CD8-positive, alpha-beta memory T cell (primary cell): ENCODE measurements around the gene CKAP2L. TPM values are rescaled to one million over a fixed set of nuclear protein-coding genes. Genes with fewer than 3 reads are reported as not detected.

Experiments used
- CTCF ChIA-PET: fragments of 350-600 bp; sonication (Branson Sonifier 250); formaldehyde crosslinking; loops from one replicate; lab custom pipeline; 2021; ENCODE audit warnings: antibody characterized with exemption; lab: Charles Lee
- POLR2A ChIA-PET: fragments of 350-600 bp; sonication (Branson Sonifier 250); formaldehyde crosslinking; loops from one replicate; lab custom pipeline; 2021; ENCODE audit warnings: antibody characterized with exemption; lab: Charles Lee
- DNase-seq, 5 donors: peaks; one replicate each; pipeline versions ENCODE4 v3.0.0 to v3.0.0-alpha.2; 2020 to 2022; ENCODE audit warnings: mixed read lengths in 1 of 5
- H3K27ac ChIP-seq: one replicate; pipeline ENCODE4 v1.7.0; 2013; ENCODE audit warnings: low read depth, mild to moderate bottlenecking, low read length, moderate library complexity
- H3K27me3 ChIP-seq: 2 replicates; pipeline ENCODE4 v1.7.0; 2013; ENCODE audit warnings: low read length, mild to moderate bottlenecking; ENCODE audit not compliant: insufficient read depth, poor library complexity, severe bottlenecking
- H3K36me3 ChIP-seq: 2 replicates; pipeline ENCODE4 v1.7.0; 2013; ENCODE audit warnings: mild to moderate bottlenecking, low read length, moderate library complexity; ENCODE audit not compliant: insufficient read depth
- H3K4me1 ChIP-seq: 2 replicates; pipeline ENCODE4 v1.7.0; 2013; ENCODE audit warnings: mild to moderate bottlenecking, low read length, moderate library complexity; ENCODE audit not compliant: insufficient read depth
- H3K4me3 ChIP-seq: 2 replicates; pipeline ENCODE4 v1.7.0; 2013; ENCODE audit warnings: mild to moderate bottlenecking, low read length
- H3K9me3 ChIP-seq: 2 replicates; pipeline ENCODE4 v1.7.0; 2013; ENCODE audit warnings: mild to moderate bottlenecking, low read length
- H3K27ac Mint-ChIP-seq, 8 donors: one replicate each; pipeline ENCODE4 v1.8.0; 2020 to 2021; ENCODE audit warnings: mixed read lengths in 8 of 8, mild to moderate bottlenecking in 6 of 8, inconsistent platforms in 3 of 8, moderate library complexity in 3 of 8
- H3K27me3 Mint-ChIP-seq, 2 donors: one replicate each; pipeline ENCODE4 v1.8.0; 2020 to 2021; ENCODE audit warnings: mixed read lengths in 2 of 2, mild to moderate bottlenecking in 1 of 2, moderate library complexity in 1 of 2
- H3K36me3 Mint-ChIP-seq, 3 donors: one replicate each; pipeline ENCODE4 v1.8.0; 2020 to 2021; ENCODE audit warnings: mixed read lengths in 3 of 3, inconsistent platforms in 1 of 3, mild to moderate bottlenecking in 1 of 3
- H3K4me1 Mint-ChIP-seq, 3 donors: one replicate each; pipeline ENCODE4 v1.8.0; 2020 to 2021; ENCODE audit warnings: mixed read lengths in 3 of 3, inconsistent platforms in 1 of 3, mild to moderate bottlenecking in 1 of 3
- H3K4me3 Mint-ChIP-seq, 7 donors: one replicate each; pipeline ENCODE4 v1.8.0; 2020 to 2021; ENCODE audit warnings: mixed read lengths in 7 of 7, mild to moderate bottlenecking in 6 of 7, moderate library complexity in 4 of 7, inconsistent platforms in 2 of 7
- H3K9me3 Mint-ChIP-seq, 5 donors: one replicate each; pipeline ENCODE4 v1.8.0; 2020 to 2022; ENCODE audit warnings: mixed read lengths in 5 of 5, mild to moderate bottlenecking in 3 of 5, moderate library complexity in 2 of 5, inconsistent platforms in 1 of 5
- polyA plus RNA-seq: library from polyadenylated mRNA; unstranded; fragments of 300-500 nt; fragmentation: Illumina TruSeq; gene quantifications from one replicate; pipeline ENCODE4 v1.2.3, GENCODE V29; 2021
- total RNA-seq, 2 experiments: library from RNA; stranded (reverse); gene quantifications; one replicate each; pipeline ENCODE4 v1.2.3, GENCODE V29; 2021

CKAP2L gene
- total and polyA plus RNA-seq, 3 experiments from 2014 or later: 19.1 to 19.6 TPM; not detected in 1

DNA sequence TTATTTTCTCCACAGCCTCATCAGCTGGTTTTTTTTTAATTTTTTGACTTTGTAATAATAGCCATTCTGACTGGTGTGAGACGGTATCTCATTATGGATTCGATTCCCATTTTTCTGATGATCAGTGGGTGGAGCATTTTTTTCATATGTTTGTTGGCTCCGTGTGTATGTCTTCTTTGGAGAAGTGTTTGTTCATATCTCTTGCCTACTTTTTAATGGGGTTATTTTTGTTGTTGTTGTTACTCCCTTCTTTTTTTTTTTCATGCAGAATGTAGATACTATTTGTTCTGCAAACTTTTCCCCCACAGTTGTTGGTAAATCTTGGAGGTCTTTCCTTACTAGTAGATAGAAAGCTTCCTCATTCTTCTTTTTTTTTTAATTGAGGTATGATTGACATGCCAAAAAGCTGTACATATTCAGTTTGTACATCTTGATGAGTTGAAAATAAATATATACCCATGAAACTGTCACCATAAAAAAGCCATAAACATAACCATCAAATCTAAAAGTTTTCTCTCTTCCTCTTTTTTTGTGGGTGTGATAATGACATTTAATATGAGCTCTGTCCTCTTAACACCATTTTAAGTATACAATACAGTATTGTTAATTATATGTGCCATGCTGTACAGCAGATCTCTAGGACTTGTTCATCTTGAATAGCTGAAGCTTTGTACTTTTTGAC is 65.4 kb downstream of the CKAP2L start:
- Mint-ChIP-seq H3K27ac (no peak overlapping the region), H3K4me1 (no peaks in the 10 kb centered on the region), H3K9me3 (no peaks in the 10 kb centered on the region), H3K4me3 (no peak overlapping the region), H3K27me3 (peaks cover 2 to 10% of the 10 kb centered on the region in 2 donors), H3K36me3 (peaks cover 0 to 2% (median 0%) of the 10 kb centered on the region in 3 donors)
- no peak overlapping the region for H3K4me3 ChIP-seq
- no peak for DNase-seq
- H3K4me1 ChIP-seq: no peaks in the 10 kb centered on the region
- POLR2A ChIA-PET: no interaction called here
- CTCF ChIA-PET: interaction anchor here (1.5 kb wide), 1 partner anchor 26 kb away, joined by 3 read pairs; no protein-coding TSS in a partner anchor
- no peak overlapping the region for H3K27ac ChIP-seq
- no peaks in the 10 kb centered on the region for H3K9me3 ChIP-seq
- H3K36me3 ChIP-seq: no peaks in the 10 kb centered on the region
- no peaks in the 10 kb centered on the region for H3K27me3 ChIP-seq

GRCh38 chr2:112694182-112694581 is 70.2 kb downstream of the CKAP2L start:
- POLR2A ChIA-PET: no interaction called here
- H3K36me3 Mint-ChIP-seq: no peaks in the 10 kb centered on the region

GRCh38 chr2:112693596-112693995 is 70.8 kb downstream of the CKAP2L start:
- POLR2A ChIA-PET: no interaction called here

More at GRCh38 chr2:112694182-112694581, 70.2 kb downstream of the CKAP2L start:
- H3K4me1 ChIP-seq: peaks cover 26% of the 10 kb centered on the region
- no peaks in the 10 kb centered on the region for H3K9me3 ChIP-seq
- no peak for DNase-seq
- peaks cover 27 to 29% (median 29%) of the 10 kb centered on the region in 3 donors for H3K4me1 Mint-ChIP-seq
- H3K9me3 Mint-ChIP-seq: no peaks in the 10 kb centered on the region
- no peak overlapping the region for H3K27ac ChIP-seq
- peaks cover 0 to 2% of the 10 kb centered on the region in 2 donors for H3K27me3 Mint-ChIP-seq
- no peaks in the 10 kb centered on the region for H3K36me3 ChIP-seq
- no peak overlapping the region for H3K27ac Mint-ChIP-seq
- CTCF ChIA-PET: interaction anchor here (1.1 to 6.0 kb wide), 3 partner anchors 9 to 66 kb away, joined by 3 to 132 read pairs (median 4); no protein-coding TSS in a partner anchor
- H3K4me3 Mint-ChIP-seq: no peak overlapping the region
- H3K27me3 ChIP-seq: no peaks in the 10 kb centered on the region
- H3K4me3 ChIP-seq: no peak overlapping the region

DNA sequence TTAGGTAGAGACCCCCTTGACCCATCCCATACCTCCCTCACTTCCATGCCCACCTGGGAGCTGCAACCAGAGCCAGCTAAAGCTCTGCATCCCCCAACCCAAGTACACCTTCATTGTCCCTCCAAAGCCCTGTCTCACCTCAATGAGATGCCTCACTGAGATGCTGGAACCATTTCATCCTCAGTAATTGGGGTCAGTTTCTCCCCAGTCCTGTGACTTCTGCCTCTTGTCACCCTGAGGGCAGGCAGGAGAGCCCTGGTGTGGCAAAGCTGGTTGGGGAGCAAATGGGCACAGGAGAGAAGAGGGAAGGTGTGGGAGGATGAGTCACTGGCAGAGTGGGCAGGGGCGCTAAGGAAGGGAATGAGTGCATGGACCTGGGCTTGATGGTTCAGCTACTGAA is 71.5 kb downstream of the CKAP2L start:
- peaks cover 27 to 29% (median 29%) of the 10 kb centered on the region in 3 donors for H3K4me1 Mint-ChIP-seq
- no peak for DNase-seq
- H3K36me3 Mint-ChIP-seq: no peaks in the 10 kb centered on the region
- ChIA-PET CTCF (interaction anchor here (0.9 to 6.0 kb wide), 8 partner anchors 8 to 101 kb away, joined by 3 to 132 read pairs (median 6); no protein-coding TSS in a partner anchor), POLR2A (interaction anchor here (1.0 kb wide), 2 partner anchors 64 to 68 kb away, joined by 4 read pairs; no protein-coding TSS in a partner anchor)
- H3K4me3 Mint-ChIP-seq: peak overlapping the region in 4 of 7 donors; percentile 36 to 63 (median 60)
- H3K27me3 Mint-ChIP-seq: peaks cover 0 to 2% of the 10 kb centered on the region in 2 donors
- H3K4me1 ChIP-seq: peaks cover 26% of the 10 kb centered on the region
- no peaks in the 10 kb centered on the region for H3K36me3 ChIP-seq
- no peaks in the 10 kb centered on the region for H3K9me3 Mint-ChIP-seq
- no peak overlapping the region for H3K4me3 ChIP-seq
- peak overlapping the region; percentile 38 to 96 (median 88) for H3K27ac Mint-ChIP-seq
- H3K27ac ChIP-seq: peak overlapping the region; percentile 21
- no peaks in the 10 kb centered on the region for H3K27me3 ChIP-seq
- no peaks in the 10 kb centered on the region for H3K9me3 ChIP-seq

More at GRCh38 chr2:112693596-112693995, 70.8 kb downstream of the CKAP2L start:
- CTCF ChIA-PET: interaction anchor here (0.9 to 6.0 kb wide), 4 partner anchors 12 to 94 kb away, joined by 3 to 132 read pairs (median 11); no protein-coding TSS in a partner anchor
- Mint-ChIP-seq H3K4me3 (no peak overlapping the region), H3K36me3 (no peaks in the 10 kb centered on the region), H3K27ac (peak overlapping the region in 3 of 8 donors; percentile 38 to 84 (median 57)), H3K9me3 (no peaks in the 10 kb centered on the region), H3K27me3 (peaks cover 0 to 2% of the 10 kb centered on the region in 2 donors), H3K4me1 (peaks cover 27 to 29% (median 29%) of the 10 kb centered on the region in 3 donors)
- Histone ChIP-seq H3K27me3 (no peaks in the 10 kb centered on the region), H3K36me3 (no peaks in the 10 kb centered on the region), H3K4me1 (peaks cover 26% of the 10 kb centered on the region), H3K27ac (no peak overlapping the region), H3K4me3 (no peak overlapping the region), H3K9me3 (no peaks in the 10 kb centered on the region)
- no peak for DNase-seq

- Histone ChIP-seq H3K36me3 (no peaks in the 10 kb centered on the region), H3K4me3 (no peak overlapping the region), H3K27me3 (no peaks in the 10 kb centered on the region), H3K4me1 (peaks cover 26% of the 10 kb centered on the region), H3K9me3 (no peaks in the 10 kb centered on the region), H3K27ac (peak overlapping the region; percentile 21)
- peak overlapping the region; percentile 1 to 96 (median 84) for H3K27ac Mint-ChIP-seq
- DNase-seq: peak in 4 of 5 donors; percentile 15 to 58 (median 29)
- H3K36me3 Mint-ChIP-seq: no peaks in the 10 kb centered on the region
- peak overlapping the region in 5 of 7 donors; percentile 36 to 63 (median 60) for H3K4me3 Mint-ChIP-seq
- ChIA-PET CTCF (interaction anchor here (0.7 to 6.0 kb wide), 10 partner anchors 8 to 101 kb away, joined by 3 to 132 read pairs (median 3); no protein-coding TSS in a partner anchor), POLR2A (interaction anchor here (0.7 to 2.4 kb wide), 4 partner anchors 47 to 91 kb away, joined by 4 to 8 read pairs (median 4); partner anchors contain the start of gene SLC20A1)
- no peaks in the 10 kb centered on the region for H3K9me3 Mint-ChIP-seq
- peaks cover 27 to 29% (median 29%) of the 10 kb centered on the region in 3 donors for H3K4me1 Mint-ChIP-seq
- peaks cover 0 to 2% of the 10 kb centered on the region in 2 donors for H3K27me3 Mint-ChIP-seq
Measured at GRCh38 chr2:112692495-112692911, 71.9 kb downstream of the CKAP2L start.

DNA sequence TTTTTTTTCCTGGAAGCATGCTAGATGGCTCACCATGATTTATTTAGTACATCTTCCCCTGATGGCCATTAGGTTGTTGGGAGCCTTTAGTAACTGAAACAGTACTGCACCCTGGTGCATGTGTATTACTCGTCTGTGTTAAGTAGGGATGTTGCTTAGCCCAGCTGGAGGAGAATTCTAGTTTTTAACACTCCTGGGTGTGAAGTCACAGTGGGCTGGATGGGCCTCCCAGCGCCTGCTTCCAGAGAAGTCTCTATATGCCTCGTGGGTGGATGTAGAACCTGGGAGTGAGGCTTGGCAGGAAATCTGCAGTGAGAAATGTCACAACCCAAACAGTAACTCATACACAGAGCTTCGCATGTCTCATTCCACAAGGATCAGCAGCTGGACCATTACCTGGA is 72.5 kb downstream of the CKAP2L start:
- CTCF ChIA-PET: interaction anchor here (0.7 to 6.0 kb wide), 13 partner anchors 9 to 100 kb away, joined by 3 to 132 read pairs (median 6); no protein-coding TSS in a partner anchor
- peaks cover 0 to 2% of the 10 kb centered on the region in 2 donors for H3K27me3 Mint-ChIP-seq
- no peak overlapping the region for H3K4me3 ChIP-seq
- peak overlapping the region in 4 of 7 donors; percentile 12 to 73 (median 61) for H3K4me3 Mint-ChIP-seq
- H3K27ac Mint-ChIP-seq: peak overlapping the region; percentile 11 to 93 (median 44)
- no peak overlapping the region for H3K27ac ChIP-seq
- no peaks in the 10 kb centered on the region for H3K36me3 ChIP-seq
- peaks cover 26% of the 10 kb centered on the region for H3K4me1 ChIP-seq
- no peak for DNase-seq
- no peaks in the 10 kb centered on the region for H3K27me3 ChIP-seq
- no peaks in the 10 kb centered on the region for H3K36me3 Mint-ChIP-seq
- POLR2A ChIA-PET: interaction anchor here (0.7 to 2.4 kb wide), 4 partner anchors 46 to 91 kb away, joined by 4 to 8 read pairs (median 4); partner anchors contain the start of gene SLC20A1
- no peaks in the 10 kb centered on the region for H3K9me3 Mint-ChIP-seq
- H3K4me1 Mint-ChIP-seq: peaks cover 27 to 29% (median 29%) of the 10 kb centered on the region in 3 donors
- H3K9me3 ChIP-seq: no peaks in the 10 kb centered on the region

DNA sequence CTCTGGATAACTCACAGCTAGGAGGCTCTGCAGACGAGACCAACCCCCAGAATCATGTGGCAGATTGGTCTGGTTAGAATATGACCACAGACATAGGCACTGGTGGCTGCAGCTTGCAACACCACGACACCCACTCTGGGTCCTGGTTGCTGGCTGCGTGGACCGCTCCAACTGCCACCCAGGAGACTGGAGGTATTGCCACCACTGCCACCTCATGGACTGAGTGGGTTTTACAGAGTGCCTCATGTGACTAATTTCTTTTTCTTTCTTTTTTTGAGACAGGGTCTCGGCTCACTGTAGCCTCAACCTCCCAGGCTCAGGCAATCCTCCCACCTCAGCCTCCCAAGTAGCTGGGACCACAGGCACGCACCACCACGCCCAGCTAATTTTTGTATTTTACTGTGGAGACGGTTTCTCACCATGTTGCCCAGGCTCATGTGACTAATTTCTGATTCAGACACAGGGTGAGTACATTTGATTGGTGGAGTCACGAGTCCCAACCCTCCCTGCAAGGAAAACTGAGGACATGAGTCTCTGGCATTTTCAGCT is 73.5 kb downstream of the CKAP2L start:
- peak overlapping the region in 6 of 7 donors; percentile 57 to 90 (median 74) for H3K4me3 Mint-ChIP-seq
- no peaks in the 10 kb centered on the region for H3K36me3 Mint-ChIP-seq
- H3K27me3 ChIP-seq: no peaks in the 10 kb centered on the region

More for the DNA sequence above, 73.5 kb downstream of the CKAP2L start:
- no peaks in the 10 kb centered on the region for H3K36me3 ChIP-seq
- H3K4me3 ChIP-seq: no peak overlapping the region
- H3K9me3 Mint-ChIP-seq: no peaks in the 10 kb centered on the region
- peak overlapping the region; percentile 19 to 93 (median 85) for H3K27ac Mint-ChIP-seq
- ChIA-PET POLR2A (interaction anchor here (2.4 kb wide), 1 partner anchor 45 kb away, joined by 8 read pairs; the partner anchor contains the start of gene SLC20A1), CTCF (interaction anchor here (0.7 to 6.0 kb wide), 22 partner anchors 9 to 92 kb away, joined by 3 to 132 read pairs (median 5); partner anchors contain the start of gene SLC20A1)
- peaks cover 27 to 29% (median 29%) of the 10 kb centered on the region in 3 donors for H3K4me1 Mint-ChIP-seq
- peaks cover 0 to 2% of the 10 kb centered on the region in 2 donors for H3K27me3 Mint-ChIP-seq
- H3K4me1 ChIP-seq: peaks cover 26% of the 10 kb centered on the region
- peak; percentile 52 to 78 (median 64) for DNase-seq
- no peak overlapping the region for H3K27ac ChIP-seq
- no peaks in the 10 kb centered on the region for H3K9me3 ChIP-seq
